MCF 10A (cell line): Measurements from ENCODE around the gene SLC25A1. TPM values are rescaled to one million over a fixed set of nuclear protein-coding genes. Genes with fewer than 3 reads are reported as not detected.

Source experiments
- BruUV-seq: library from RNA; stranded (reverse); fragments of 400-500 nt; replicated peaks from 2 replicates; lab custom pipeline; 2021; lab: Mats Ljungman, UMichigan
- CTCF ChIA-PET: fragments of 300-600 bp; sonication (Branson Sonifier 250); formaldehyde crosslinking; extraction: SDS; loops from one replicate; lab custom pipeline; 2021; ENCODE audit warnings: antibody characterized with exemption, inconsistent platforms; lab: Yijun Ruan, JAX
- POLR2A ChIA-PET: fragments of 300-600, 350-650 bp; sonication (Branson Sonifier 250); formaldehyde crosslinking; extraction: SDS; loops from one replicate; lab custom pipeline; 2020; ENCODE audit warnings: antibody characterized with exemption, inconsistent platforms; lab: Yijun Ruan, JAX
- DNase-seq: peaks from one replicate; pipeline ENCODE4 v3.0.0-alpha.2; 2018; ENCODE audit not compliant: unreplicated experiment
- H3K27ac Mint-ChIP-seq: one replicate; pipeline ENCODE4 v1.8.0; 2022; ENCODE audit warnings: mild to moderate bottlenecking, low read depth, mixed read lengths; ENCODE audit not compliant: unreplicated experiment
- H3K27me3 Mint-ChIP-seq: one replicate; pipeline ENCODE4 v1.8.0; 2022; ENCODE audit warnings: mixed read lengths; ENCODE audit not compliant: insufficient read depth, unreplicated experiment
- H3K36me3 Mint-ChIP-seq: one replicate; pipeline ENCODE4 v1.8.0; 2022; ENCODE audit warnings: mild to moderate bottlenecking, moderate library complexity, mixed read lengths; ENCODE audit not compliant: insufficient read depth, unreplicated experiment
- H3K4me1 Mint-ChIP-seq: one replicate; pipeline ENCODE4 v1.8.0; 2022; ENCODE audit warnings: mixed read lengths; ENCODE audit not compliant: insufficient read depth, unreplicated experiment
- H3K4me3 Mint-ChIP-seq: one replicate; pipeline ENCODE4 v1.8.0; 2022; ENCODE audit warnings: mild to moderate bottlenecking, moderate library complexity, mixed read lengths; ENCODE audit not compliant: unreplicated experiment
- H3K9me3 Mint-ChIP-seq: one replicate; pipeline ENCODE4 v1.8.0; 2022; ENCODE audit warnings: mixed read lengths; ENCODE audit not compliant: unreplicated experiment
- intact Hi-C: fragments of 100-400 bp; cut with micrococcal nuclease; formaldehyde crosslinking; loops from 2 replicates; pipeline ENCODE4 v1.14.1; 2022
- total RNA-seq: library from RNA; stranded (reverse); gene quantifications from 2 replicates; pipeline ENCODE4 v1.2.3, GENCODE V29; 2022
- TF ChIP-seq, protein P1 (sequence below): fragments of 200-600 bp; IDR thresholded peaks from one replicate; pipeline ENCODE4 v1.8.0; 2022; ENCODE audit warnings: antibody characterized with exemption, mild to moderate bottlenecking; ENCODE audit not compliant: unreplicated experiment

Gene SLC25A1
- total RNA-seq, 1 experiment from 2014 or later = 53.9 TPM

DNA sequence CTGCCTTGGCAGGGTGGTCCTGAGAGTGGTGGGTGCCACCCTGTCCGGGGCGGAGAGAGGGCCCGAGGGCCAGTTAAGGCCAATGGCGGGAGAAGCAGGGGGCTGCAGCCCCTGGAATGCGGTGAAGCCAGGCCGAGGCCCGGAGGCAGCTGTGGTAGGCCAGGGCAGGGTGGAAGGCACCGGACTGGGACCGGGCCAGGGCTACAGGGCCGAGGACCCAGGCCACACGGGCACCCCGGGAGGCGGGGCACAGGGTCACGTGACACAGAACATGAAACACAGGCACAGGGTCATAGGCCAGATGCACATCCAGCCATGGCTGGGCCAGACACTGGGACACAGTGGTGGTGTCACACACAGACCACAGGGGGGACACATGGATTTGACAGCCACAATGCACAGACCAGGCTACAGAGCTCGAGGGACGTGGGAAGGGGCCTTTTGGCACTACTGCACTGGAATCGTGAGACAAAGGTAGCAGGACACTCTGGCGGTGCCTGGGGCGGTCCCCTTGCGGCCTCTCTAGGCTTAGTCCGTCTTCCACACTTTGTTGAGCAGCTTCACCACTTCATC is 2.8 kb downstream of the SLC25A1 start:
- TF ChIP-seq, protein P1, sequence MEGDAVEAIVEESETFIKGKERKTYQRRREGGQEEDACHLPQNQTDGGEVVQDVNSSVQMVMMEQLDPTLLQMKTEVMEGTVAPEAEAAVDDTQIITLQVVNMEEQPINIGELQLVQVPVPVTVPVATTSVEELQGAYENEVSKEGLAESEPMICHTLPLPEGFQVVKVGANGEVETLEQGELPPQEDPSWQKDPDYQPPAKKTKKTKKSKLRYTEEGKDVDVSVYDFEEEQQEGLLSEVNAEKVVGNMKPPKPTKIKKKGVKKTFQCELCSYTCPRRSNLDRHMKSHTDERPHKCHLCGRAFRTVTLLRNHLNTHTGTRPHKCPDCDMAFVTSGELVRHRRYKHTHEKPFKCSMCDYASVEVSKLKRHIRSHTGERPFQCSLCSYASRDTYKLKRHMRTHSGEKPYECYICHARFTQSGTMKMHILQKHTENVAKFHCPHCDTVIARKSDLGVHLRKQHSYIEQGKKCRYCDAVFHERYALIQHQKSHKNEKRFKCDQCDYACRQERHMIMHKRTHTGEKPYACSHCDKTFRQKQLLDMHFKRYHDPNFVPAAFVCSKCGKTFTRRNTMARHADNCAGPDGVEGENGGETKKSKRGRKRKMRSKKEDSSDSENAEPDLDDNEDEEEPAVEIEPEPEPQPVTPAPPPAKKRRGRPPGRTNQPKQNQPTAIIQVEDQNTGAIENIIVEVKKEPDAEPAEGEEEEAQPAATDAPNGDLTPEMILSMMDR = no peak
- no peak for DNase-seq
- H3K4me1 Mint-ChIP-seq = peaks cover 40% of the 10 kb centered on the region
- TSS peak; percentile 35 for BruUV-seq
- intact Hi-C loops = loop anchor here (5.0 kb wide), 1 partner anchor 272 kb away; the partner anchor contains the start of gene C22orf39
- H3K27me3 Mint-ChIP-seq = no peaks in the 10 kb centered on the region
- H3K27ac Mint-ChIP-seq = peak overlapping the region; percentile 57
- ChIA-PET POLR2A (interaction anchor here (0.8 to 1.6 kb wide), 2 partner anchors 21 to 390 kb away, joined by 4 to 5 read pairs; no protein-coding TSS in a partner anchor), CTCF (interaction anchor here (0.6 to 0.7 kb wide), 3 partner anchors 110 to 175 kb away, joined by 3 to 4 read pairs (median 3); no protein-coding TSS in a partner anchor)
- H3K36me3 Mint-ChIP-seq = peaks cover 20% of the 10 kb centered on the region
- H3K9me3 Mint-ChIP-seq = no peaks in the 10 kb centered on the region
- H3K4me3 Mint-ChIP-seq = peak overlapping the region; percentile 75

DNA sequence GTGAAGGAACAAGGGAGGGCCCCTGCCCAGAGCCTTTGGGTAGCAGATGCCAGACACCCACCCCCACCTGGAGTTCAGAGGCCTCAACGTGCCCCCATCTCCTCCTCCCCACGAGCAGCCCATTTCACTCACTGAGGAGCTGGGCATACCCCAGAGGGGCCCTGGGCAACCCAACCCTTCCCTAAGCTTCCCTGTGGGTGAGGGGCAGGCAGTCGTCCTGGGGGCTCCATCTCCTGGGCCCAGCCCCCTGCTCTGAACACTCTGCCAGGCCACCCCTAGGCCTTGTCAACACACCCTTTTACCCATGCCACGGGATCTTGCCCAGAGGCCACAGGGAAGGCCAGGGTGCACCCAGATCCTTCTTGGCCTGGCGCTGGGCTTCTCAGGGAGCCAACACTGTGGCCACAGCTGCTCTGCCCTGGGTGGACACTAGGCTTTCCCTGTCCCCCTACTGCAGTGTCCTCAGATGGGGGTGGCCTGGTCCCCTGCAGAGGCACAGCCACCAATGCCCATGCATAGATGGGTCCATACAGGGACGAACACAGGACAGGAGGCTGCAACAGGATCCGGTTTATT is 3.4 kb downstream of the SLC25A1 start:
- ChIA-PET POLR2A (interaction anchor here (0.6 to 1.6 kb wide), 6 partner anchors 20 to 391 kb away, joined by 3 to 12 read pairs (median 4); partner anchors contain the start of gene CLTCL1), CTCF (interaction anchor here (0.6 to 0.7 kb wide), 2 partner anchors 136 to 176 kb away, joined by 3 to 4 read pairs; no protein-coding TSS in a partner anchor)
- Mint-ChIP-seq H3K9me3 (no peaks in the 10 kb centered on the region), H3K36me3 (peaks cover 25% of the 10 kb centered on the region), H3K27ac (peak overlapping the region; percentile 57), H3K4me3 (no peak overlapping the region), H3K27me3 (no peaks in the 10 kb centered on the region), H3K4me1 (peaks cover 45% of the 10 kb centered on the region)
- intact Hi-C loops = loop anchor here (5.0 kb wide), 1 partner anchor 272 kb away; the partner anchor contains the start of gene C22orf39
- peak; percentile 6 for DNase-seq
- TF ChIP-seq, protein P1 = no peak
- no TSS peak for BruUV-seq

DNA sequence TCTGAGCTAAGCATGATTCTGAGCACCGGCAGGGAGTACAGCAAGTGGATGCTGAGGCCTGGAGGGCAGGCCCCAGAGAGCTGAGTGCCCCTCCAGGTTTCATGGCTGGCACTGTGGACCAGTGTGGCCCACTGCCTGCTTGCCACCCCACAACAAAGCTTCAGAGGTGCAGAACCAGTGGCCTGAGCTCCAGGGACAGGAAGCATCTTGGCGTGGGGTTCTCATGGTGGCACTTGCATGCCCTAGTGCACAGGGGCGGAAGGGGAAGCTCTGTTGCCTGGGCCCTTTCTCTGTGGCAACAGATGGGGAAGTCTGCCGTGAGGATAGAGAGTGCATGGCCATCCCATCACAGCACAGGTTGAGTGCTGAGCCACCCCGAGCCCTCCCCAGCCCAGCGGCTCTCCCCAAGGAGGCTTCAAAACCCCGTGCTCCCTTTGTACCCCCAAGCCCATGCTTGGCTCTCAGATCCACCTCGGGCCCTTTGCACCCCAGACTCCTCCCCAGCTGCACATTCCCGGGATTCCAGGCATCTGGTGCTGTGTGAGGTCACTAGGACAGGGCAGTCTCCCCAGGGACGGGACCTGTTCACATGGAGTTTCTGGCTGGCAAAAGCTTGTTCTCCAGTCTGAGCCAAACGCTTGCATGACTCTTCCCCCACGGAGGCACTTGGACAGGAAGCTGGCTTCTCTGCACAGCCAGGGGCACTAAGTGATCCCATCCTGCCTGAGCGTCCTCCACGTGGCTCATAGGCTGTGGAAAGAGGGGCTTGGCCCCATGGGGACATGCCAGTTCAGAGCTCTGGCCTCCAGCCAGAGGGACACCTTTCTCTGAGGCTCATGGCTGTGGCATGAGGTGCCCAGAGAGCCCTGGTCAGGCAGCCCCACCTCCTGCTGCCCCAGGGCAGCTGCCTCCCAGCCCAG is 4.2 kb downstream of the SLC25A1 start:
- H3K27me3 Mint-ChIP-seq = peaks cover 2% of the 10 kb centered on the region
- ChIA-PET CTCF (interaction anchor here (0.5 to 0.7 kb wide), 2 partner anchors 63 to 90 kb away, joined by 5 to 7 read pairs; no protein-coding TSS in a partner anchor), POLR2A (interaction anchor here (0.6 to 1.6 kb wide), 8 partner anchors 10 to 220 kb away, joined by 3 to 12 read pairs (median 4); partner anchors contain the start of gene CLTCL1)
- TF ChIP-seq, protein P1 = no peak
- H3K36me3 Mint-ChIP-seq = peaks cover 22% of the 10 kb centered on the region
- peaks cover 45% of the 10 kb centered on the region for H3K4me1 Mint-ChIP-seq
- no peaks in the 10 kb centered on the region for H3K9me3 Mint-ChIP-seq
- intact Hi-C loops = loop anchor here (5.0 kb wide), 1 partner anchor 273 kb away; the partner anchor contains the start of gene C22orf39
- no TSS peak for BruUV-seq
- peak; percentile 80 for DNase-seq
- peak overlapping the region; percentile 57 for H3K27ac Mint-ChIP-seq
- H3K4me3 Mint-ChIP-seq = peak overlapping the region; percentile 44
